SU-DHL-6 (cell line): ENCODE measurements around the gene CCDC127.

Experiments
- H2AFZ ChIP-seq: fragments of 200-600 bp; sonication (generic); 2 replicates; pipeline ENCODE4 v1.6.1; 2014; ENCODE audit warnings: low read depth, mild to moderate bottlenecking, moderate library complexity, mixed read lengths, antibody characterized with exemption, low read length; ENCODE audit not compliant: severe bottlenecking
- H3F3A ChIP-seq: fragments of 200-600 bp; shearing (Covaris generic); 2 replicates; pipeline ENCODE4 v1.6.0; 2016; ENCODE audit warnings: antibody characterized with exemption, mild to moderate bottlenecking; ENCODE audit not compliant: insufficient read depth
- H3K27ac ChIP-seq: fragments of 200-600 bp; sonication (generic); 2 replicates; pipeline ENCODE4 v1.5.1; 2016; ENCODE audit warnings: low read depth, mild to moderate bottlenecking, low read length, moderate library complexity, mixed read lengths
- H3K27me3 ChIP-seq: fragments of 200-600 bp; sonication (generic), shearing (Covaris generic); 2 replicates; pipeline ENCODE4 v1.6.0; 2014; ENCODE audit warnings: mild to moderate bottlenecking, low read length
- H3K36me3 ChIP-seq: fragments of 200-600 bp; sonication (generic); 2 replicates; pipeline ENCODE4 v1.6.1; 2014; ENCODE audit warnings: mild to moderate bottlenecking, low read length, mixed read lengths
- H3K4me2 ChIP-seq: fragments of 300-600, 200-600 bp; shearing (Covaris generic), sonication (generic); 2 replicates; pipeline ENCODE4 v1.6.0; 2014; ENCODE audit warnings: low read length, low read depth, mild to moderate bottlenecking; ENCODE audit not compliant: poor library complexity, severe bottlenecking
- H3K4me3 ChIP-seq: fragments of 200-600 bp; sonication (generic); 2 replicates; pipeline ENCODE4 v1.5.1; 2014; ENCODE audit warnings: antibody characterized with exemption, low read length, mild to moderate bottlenecking, mixed read lengths; ENCODE audit not compliant: insufficient read depth, poor library complexity, severe bottlenecking
- H3K79me2 ChIP-seq: fragments of 200-600 bp; sonication (generic); 2 replicates; pipeline ENCODE4 v1.6.1; 2014; ENCODE audit warnings: mild to moderate bottlenecking, low read length, moderate library complexity; ENCODE audit not compliant: insufficient read depth
- H3K9ac ChIP-seq: fragments of 200-600 bp; sonication (generic); 2 replicates; pipeline ENCODE4 v1.7.0; 2014; ENCODE audit warnings: mild to moderate bottlenecking, low read length
- H3K9me2 ChIP-seq: fragments of 200-600 bp; sonication (generic); replicated peaks from 2 replicates; pipeline ENCODE4 v1.6.1; 2014; ENCODE audit warnings: low read length; ENCODE audit not compliant: insufficient read depth
- H3K9me3 ChIP-seq: fragments of 200-600 bp; sonication (generic); 2 replicates; pipeline ENCODE4 v1.6.1; 2014; ENCODE audit warnings: low read length, mixed read lengths; ENCODE audit not compliant: insufficient read depth
- H4K20me1 ChIP-seq: fragments of 200-600 bp; sonication (generic); 2 replicates; pipeline ENCODE4 v1.6.1; 2014; ENCODE audit warnings: low read depth, mild to moderate bottlenecking, antibody characterized with exemption, low read length, moderate library complexity, mixed read lengths
- EZH2phosphoT487 ChIP-seq: fragments of 200-600 bp; sonication (generic), shearing (Covaris generic); conservative IDR thresholded peaks from 2 replicates; pipeline ENCODE4 v1.6.1; 2018; ENCODE audit warnings: mild to moderate bottlenecking, antibody characterized with exemption, low read length, moderate library complexity, mixed read lengths
- TF ChIP-seq, protein P1 (sequence below): fragments of 200-600 bp; sonication (generic); IDR thresholded peaks from one replicate; pipeline ENCODE4 v1.5.1; 2017; ENCODE audit warnings: antibody characterized with exemption, mild to moderate bottlenecking, low read length, moderate library complexity; ENCODE audit not compliant: insufficient read depth, poor library complexity, severe bottlenecking

Gene CCDC127

DNA sequence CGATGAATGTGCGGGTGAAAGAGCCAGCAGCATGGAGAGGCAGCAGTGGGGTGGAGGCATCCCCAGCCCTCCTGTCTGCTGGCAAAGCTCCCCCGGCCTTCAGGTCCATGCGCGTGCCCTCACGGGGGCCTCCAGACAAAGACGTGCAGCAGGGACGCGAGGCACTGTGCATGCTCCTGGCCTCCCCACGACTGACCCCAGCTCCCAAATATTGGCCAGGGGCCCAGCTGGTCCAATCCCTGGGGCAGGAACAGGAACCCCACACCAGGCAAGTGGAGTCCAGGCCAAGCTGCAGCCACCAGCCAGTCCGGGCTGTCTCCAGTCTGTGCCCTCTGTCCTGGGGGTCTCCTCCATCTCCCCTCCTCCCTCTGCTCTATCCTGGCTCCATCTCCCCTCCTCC, 60.2 kb downstream of the CCDC127 start:
- Histone ChIP-seq H3K4me2 (no peak overlapping the region), H3K27ac (no peak overlapping the region), H3K9me3 (peaks cover 5% of the 10 kb centered on the region; the same call in 1 of the 2 replicates), H3K9ac (no peak overlapping the region), H3K9me2 (no peaks in the 10 kb centered on the region), H3K27me3 (no peaks in the 10 kb centered on the region), H4K20me1 (no peaks in the 10 kb centered on the region), H3K79me2 (no peaks in the 10 kb centered on the region), H2AFZ (no peak overlapping the region), H3K36me3 (no peaks in the 10 kb centered on the region), H3K4me3 (no peak overlapping the region), H3F3A (no peaks in the 10 kb centered on the region)
- TF ChIP-seq, protein P1, sequence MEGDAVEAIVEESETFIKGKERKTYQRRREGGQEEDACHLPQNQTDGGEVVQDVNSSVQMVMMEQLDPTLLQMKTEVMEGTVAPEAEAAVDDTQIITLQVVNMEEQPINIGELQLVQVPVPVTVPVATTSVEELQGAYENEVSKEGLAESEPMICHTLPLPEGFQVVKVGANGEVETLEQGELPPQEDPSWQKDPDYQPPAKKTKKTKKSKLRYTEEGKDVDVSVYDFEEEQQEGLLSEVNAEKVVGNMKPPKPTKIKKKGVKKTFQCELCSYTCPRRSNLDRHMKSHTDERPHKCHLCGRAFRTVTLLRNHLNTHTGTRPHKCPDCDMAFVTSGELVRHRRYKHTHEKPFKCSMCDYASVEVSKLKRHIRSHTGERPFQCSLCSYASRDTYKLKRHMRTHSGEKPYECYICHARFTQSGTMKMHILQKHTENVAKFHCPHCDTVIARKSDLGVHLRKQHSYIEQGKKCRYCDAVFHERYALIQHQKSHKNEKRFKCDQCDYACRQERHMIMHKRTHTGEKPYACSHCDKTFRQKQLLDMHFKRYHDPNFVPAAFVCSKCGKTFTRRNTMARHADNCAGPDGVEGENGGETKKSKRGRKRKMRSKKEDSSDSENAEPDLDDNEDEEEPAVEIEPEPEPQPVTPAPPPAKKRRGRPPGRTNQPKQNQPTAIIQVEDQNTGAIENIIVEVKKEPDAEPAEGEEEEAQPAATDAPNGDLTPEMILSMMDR: no peak
- no peak for TF ChIP-seq EZH2phosphoT487

DNA sequence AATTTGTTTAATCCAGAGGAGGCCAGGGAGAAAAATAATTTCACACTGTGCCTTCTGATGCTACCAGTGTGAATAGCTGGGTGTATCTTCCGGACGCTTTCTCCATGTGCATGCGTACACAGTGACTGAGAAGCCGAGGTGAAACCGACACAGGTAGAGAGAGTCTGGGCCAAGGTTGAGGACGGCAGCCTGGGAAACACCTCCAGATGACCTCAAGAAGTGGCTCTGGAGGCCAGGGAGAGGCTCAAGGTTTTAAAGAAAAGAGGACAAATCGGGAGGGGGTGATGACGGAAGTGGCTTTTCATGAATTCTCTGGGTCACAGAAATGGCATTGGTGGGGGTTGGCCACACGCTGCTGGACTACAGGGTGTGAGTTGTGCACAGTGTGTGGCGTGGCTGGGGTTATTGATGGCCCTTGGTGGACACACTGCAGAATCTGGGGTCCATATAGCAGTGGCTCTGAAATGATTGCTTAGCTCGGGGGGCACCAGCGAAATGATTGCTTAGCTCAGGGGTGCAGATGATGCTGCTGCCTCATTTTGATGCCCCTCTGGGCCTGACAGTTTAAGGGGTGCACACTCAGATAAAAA, 60.7 kb downstream of the CCDC127 start:
- Histone ChIP-seq H3K4me3 (no peak overlapping the region), H3K9me3 (peaks cover 5% of the 10 kb centered on the region; the same call in 1 of the 2 replicates), H3F3A (no peaks in the 10 kb centered on the region), H3K27me3 (no peaks in the 10 kb centered on the region), H2AFZ (no peak overlapping the region), H3K9ac (no peak overlapping the region), H3K9me2 (no peaks in the 10 kb centered on the region), H3K36me3 (no peaks in the 10 kb centered on the region), H3K27ac (no peak overlapping the region), H3K4me2 (no peak overlapping the region), H4K20me1 (no peaks in the 10 kb centered on the region), H3K79me2 (no peaks in the 10 kb centered on the region)
- TF ChIP-seq EZH2phosphoT487: no peak
- TF ChIP-seq, protein P1: no peak

DNA sequence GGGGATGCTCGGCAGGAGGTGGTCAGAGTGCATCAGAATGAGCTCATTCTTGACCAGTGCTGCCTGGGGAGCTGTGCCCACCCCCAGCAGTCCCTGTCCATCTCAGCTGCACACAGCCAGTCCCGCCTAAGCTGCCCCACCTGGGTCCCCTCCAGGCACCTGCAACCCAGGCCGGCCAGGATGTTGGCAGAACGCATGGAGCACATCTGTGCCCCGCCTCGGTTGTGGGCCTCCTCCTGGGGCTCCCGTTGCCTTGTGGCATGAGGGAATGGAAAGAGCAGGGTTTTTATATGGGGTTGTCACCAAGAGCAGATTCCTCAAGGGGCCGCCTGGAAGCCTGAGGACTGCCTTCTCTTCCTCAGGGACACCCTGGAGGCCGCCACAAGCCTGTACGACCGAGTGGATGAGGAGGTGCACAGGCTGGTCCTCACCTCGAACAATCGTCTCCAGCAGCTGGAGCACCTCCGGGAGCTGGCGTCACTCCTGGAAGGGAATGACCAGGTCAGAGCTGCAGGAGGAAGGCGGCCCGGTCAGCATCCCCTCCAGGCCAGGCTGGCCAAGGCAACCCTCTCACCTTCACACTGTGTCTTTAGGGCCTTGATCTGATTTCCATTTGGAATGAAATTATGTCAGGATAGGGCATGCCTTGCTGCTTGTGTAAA, 61.4 kb downstream of the CCDC127 start:
- H3F3A ChIP-seq: no peaks in the 10 kb centered on the region
- H3K4me2 ChIP-seq: no peak overlapping the region
- H3K27ac ChIP-seq: no peak overlapping the region
- H3K9me3 ChIP-seq: peaks cover 5% of the 10 kb centered on the region; the same call in 1 of the 2 replicates
- no peak overlapping the region for H3K9ac ChIP-seq
- TF ChIP-seq EZH2phosphoT487: no peak
- TF ChIP-seq, protein P1: no peak
- H3K27me3 ChIP-seq: no peaks in the 10 kb centered on the region
- no peak overlapping the region for H3K4me3 ChIP-seq
- H2AFZ ChIP-seq: no peak overlapping the region
- H3K9me2 ChIP-seq: no peaks in the 10 kb centered on the region
- no peaks in the 10 kb centered on the region for H3K36me3 ChIP-seq
- H3K79me2 ChIP-seq: no peaks in the 10 kb centered on the region
- H4K20me1 ChIP-seq: no peaks in the 10 kb centered on the region
